ENCODE measurements around the gene CLCN6. TPM values are rescaled to one million over a fixed set of nuclear protein-coding genes. Genes with fewer than 3 reads are reported as not detected.

The CLCN6 gene
- total and polyA plus RNA-seq, 2 of the 13 experiments (the other 11 are each of a cell fraction or from before 2014, with no cell fraction given): 14.9 to 19.3 TPM

DNA sequence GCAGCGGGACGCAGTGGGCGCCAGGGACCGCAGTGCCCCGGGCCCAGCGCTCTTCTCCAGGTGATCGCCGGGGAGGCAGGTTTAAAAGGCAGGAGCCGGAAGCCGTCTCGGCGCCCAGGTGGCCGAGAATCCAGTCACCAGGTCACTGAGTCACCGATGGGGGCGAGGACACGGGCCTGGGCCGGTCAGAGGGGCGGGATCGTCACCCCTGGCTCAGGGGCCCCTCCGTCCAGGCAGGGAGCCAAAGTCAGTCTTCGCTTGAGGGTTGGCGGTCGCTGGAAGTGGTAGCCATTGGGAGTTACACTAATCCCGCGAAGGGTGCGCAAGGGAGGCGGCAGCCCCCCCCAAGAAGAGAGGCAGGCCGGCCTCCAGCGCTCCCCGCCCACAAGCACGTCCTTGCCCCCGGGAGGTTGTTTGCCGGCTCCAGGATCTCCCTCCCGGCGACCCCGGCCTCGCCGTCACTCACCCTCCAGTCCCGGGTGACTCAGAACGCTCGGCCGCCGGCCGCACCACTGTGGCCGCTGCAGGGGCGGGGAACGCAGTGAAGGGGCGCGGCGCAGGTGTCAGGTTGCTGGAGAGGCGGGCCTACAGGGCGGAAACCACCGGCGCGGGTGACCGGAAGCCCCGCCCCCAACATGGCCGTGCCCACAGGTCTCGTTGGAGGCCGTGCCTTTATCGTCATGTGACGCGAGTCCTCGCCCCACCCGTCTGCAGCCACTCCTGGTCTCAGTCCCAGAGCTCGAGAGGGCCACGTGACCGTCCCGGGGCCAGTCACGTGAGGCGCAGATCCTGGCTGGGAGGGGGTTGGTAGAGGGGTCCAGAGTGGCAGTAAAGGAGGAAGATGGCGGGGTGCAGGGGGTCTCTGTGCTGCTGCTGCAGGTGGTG, at the start of gene CLCN6, which contains the start of gene MTHFR (continued):
- TF ChIP-seq, protein P1, sequence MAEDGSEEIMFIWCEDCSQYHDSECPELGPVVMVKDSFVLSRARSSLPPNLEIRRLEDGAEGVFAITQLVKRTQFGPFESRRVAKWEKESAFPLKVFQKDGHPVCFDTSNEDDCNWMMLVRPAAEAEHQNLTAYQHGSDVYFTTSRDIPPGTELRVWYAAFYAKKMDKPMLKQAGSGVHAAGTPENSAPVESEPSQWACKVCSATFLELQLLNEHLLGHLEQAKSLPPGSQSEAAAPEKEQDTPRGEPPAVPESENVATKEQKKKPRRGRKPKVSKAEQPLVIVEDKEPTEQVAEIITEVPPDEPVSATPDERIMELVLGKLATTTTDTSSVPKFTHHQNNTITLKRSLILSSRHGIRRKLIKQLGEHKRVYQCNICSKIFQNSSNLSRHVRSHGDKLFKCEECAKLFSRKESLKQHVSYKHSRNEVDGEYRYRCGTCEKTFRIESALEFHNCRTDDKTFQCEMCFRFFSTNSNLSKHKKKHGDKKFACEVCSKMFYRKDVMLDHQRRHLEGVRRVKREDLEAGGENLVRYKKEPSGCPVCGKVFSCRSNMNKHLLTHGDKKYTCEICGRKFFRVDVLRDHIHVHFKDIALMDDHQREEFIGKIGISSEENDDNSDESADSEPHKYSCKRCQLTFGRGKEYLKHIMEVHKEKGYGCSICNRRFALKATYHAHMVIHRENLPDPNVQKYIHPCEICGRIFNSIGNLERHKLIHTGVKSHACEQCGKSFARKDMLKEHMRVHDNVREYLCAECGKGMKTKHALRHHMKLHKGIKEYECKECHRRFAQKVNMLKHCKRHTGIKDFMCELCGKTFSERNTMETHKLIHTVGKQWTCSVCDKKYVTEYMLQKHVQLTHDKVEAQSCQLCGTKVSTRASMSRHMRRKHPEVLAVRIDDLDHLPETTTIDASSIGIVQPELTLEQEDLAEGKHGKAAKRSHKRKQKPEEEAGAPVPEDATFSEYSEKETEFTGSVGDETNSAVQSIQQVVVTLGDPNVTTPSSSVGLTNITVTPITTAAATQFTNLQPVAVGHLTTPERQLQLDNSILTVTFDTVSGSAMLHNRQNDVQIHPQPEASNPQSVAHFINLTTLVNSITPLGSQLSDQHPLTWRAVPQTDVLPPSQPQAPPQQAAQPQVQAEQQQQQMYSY (CRISPR knock-in tag; IDR thresholded peaks at IDR 0.05): peak; percentile 70
- TF ChIP-seq ZNF839 (CRISPR knock-in tag; IDR thresholded peaks at IDR 0.05; ENCODE audit: borderline replicate concordance) (peak; percentile 85), ZNF737 (CRISPR knock-in tag; IDR thresholded peaks at IDR 0.05; ENCODE audit: borderline replicate concordance) (no peak), CEBPG (CRISPR knock-in tag; IDR thresholded peaks at IDR 0.05) (no peak; the same call in 1 of the 2 replicates), ZNF30 (CRISPR knock-in tag; IDR thresholded peaks at IDR 0.05) (no peak), MIER3 (CRISPR knock-in tag; IDR thresholded peaks at IDR 0.05; ENCODE audit: borderline replicate concordance) (0 out of 2 replicates have a peak, but pooled peaks have one; percentile 16), SETDB1 (CRISPR knock-in tag; IDR thresholded peaks at IDR 0.05; ENCODE audit: borderline replicate concordance) (no peak), TAF15 (IDR thresholded peaks at IDR 0.05; ENCODE audit: low read depth, low read length, poor library complexity, severe bottlenecking) (no peak), ZNF274 (CRISPR knock-in tag; IDR thresholded peaks at IDR 0.05) (no peak), MYNN (CRISPR knock-in tag; IDR thresholded peaks at IDR 0.05; ENCODE audit: low read depth) (no peak), HHEX (CRISPR knock-in tag; IDR thresholded peaks at IDR 0.05) (no peak), ZBTB1 (CRISPR knock-in tag; IDR thresholded peaks at IDR 0.05; ENCODE audit: borderline replicate concordance) (no peak), ZNF589 (CRISPR knock-in tag; conservative IDR thresholded peaks at IDR 0.05) (peak; percentile 92), SPEN (CRISPR knock-in tag; IDR thresholded peaks at IDR 0.05; ENCODE audit: low read depth) (peak; percentile 76), MBD4 (IDR thresholded peaks at IDR 0.05; ENCODE audit: borderline replicate concordance, low read length) (no peak), ATAD3A (CRISPR knock-in tag; IDR thresholded peaks at IDR 0.05) (no peak), NCOA2 (CRISPR knock-in tag; IDR thresholded peaks at IDR 0.05) (peak; percentile 31; the same call in 1 of the 2 replicates), TCF7 (IDR thresholded peaks at IDR 0.05; ENCODE audit: low read depth) (no peak), ZMYM4 (CRISPR knock-in tag; IDR thresholded peaks at IDR 0.05) (peak; percentile 63; the same call in 1 of the 2 replicates), FOXO1 (CRISPR knock-in tag; IDR thresholded peaks at IDR 0.05) (peak; percentile 34; the same call in 1 of the 2 replicates), FOXC1 (CRISPR knock-in tag; IDR thresholded peaks at IDR 0.05; ENCODE audit: borderline replicate concordance) (peak; percentile 74; the same call in 1 of the 2 replicates), ZNF207 (IDR thresholded peaks at IDR 0.05; ENCODE audit: borderline replicate concordance) (no peak), ZNF747 (CRISPR knock-in tag; IDR thresholded peaks at IDR 0.05; ENCODE audit: borderline replicate concordance) (peak; percentile 75; the same call in 1 of the 2 replicates)
- TF ChIP-seq, protein P2, sequence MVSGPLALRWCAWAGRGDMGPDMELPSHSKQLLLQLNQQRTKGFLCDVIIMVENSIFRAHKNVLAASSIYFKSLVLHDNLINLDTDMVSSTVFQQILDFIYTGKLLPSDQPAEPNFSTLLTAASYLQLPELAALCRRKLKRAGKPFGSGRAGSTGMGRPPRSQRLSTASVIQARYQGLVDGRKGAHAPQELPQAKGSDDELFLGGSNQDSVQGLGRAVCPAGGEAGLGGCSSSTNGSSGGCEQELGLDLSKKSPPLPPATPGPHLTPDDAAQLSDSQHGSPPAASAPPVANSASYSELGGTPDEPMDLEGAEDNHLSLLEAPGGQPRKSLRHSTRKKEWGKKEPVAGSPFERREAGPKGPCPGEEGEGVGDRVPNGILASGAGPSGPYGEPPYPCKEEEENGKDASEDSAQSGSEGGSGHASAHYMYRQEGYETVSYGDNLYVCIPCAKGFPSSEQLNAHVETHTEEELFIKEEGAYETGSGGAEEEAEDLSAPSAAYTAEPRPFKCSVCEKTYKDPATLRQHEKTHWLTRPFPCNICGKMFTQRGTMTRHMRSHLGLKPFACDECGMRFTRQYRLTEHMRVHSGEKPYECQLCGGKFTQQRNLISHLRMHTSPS (CRISPR knock-in tag; IDR thresholded peaks at IDR 0.05; ENCODE audit: low read depth): peak; percentile 9; the same call in 1 of the 2 replicates

All from HepG2 (cell line).